ENCODE results near the gene ANKRD33B. TPM values are rescaled to one million over a fixed set of nuclear protein-coding genes. Genes with fewer than 3 reads are reported as not detected.

The ANKRD33B gene
- polyA plus RNA-seq, 3 donors, result 0.05 TPM; not detected in 2

DNA sequence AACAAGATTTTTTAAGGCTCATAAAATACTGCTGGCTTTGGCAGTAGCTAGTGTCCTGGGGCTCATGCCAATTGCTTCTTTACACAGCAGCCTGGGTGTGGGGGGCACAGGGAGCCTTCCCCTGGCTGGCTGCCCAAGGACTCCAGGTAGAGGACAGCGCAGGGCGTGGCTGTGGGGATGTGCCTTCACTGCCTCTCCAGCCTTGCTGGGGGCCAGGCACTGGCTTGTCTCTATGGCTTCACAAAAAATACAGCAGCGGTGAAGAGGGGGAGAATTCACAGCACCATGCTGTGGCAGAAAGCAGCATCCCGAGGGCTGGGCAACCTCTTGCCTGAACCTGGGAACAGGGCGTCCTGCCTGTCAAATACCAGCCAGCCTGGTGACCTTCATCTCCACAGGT, 139.8 kb downstream of the ANKRD33B start:
- intact Hi-C loops (cut with micrococcal nuclease), result loop anchor here in 1 of 2 donors (5.0 kb wide), 1 partner anchor 59 kb away; the partner anchor contains the start of gene DAP
- Histone ChIP-seq H2AFZ (ENCODE audit: insufficient read depth, low read depth, low read length, poor library complexity, severe bottlenecking) (no peak overlapping the region), H3K79me2 (ENCODE audit: insufficient read depth, low read length) (peaks cover 69% of the 10 kb centered on the region), H3K4me2 (replicated peaks; ENCODE audit: extremely low read depth, low read length, poor library complexity, severe bottlenecking) (no peak overlapping the region), H3K9me3 (replicated peaks in 1 of 2; ENCODE audit: control insufficient read depth in 1 of 2, insufficient read depth in 1 of 2, low read length in 2 of 2) (no peaks in the 10 kb centered on the region), H3K36me3 (replicated peaks in 1 of 2; ENCODE audit: control insufficient read depth in 1 of 2, insufficient read depth in 2 of 2, low read length in 2 of 2) (peaks cover 3 to 47% of the 10 kb centered on the region in 2 donors), H3K27ac (ENCODE audit: low read depth in 1 of 2, low read length in 2 of 2) (no peak overlapping the region), H3K27me3 (ENCODE audit: control insufficient read depth in 2 of 2, insufficient read depth in 2 of 2, low read length in 2 of 2) (no peaks in the 10 kb centered on the region), H4K20me1 (ENCODE audit: insufficient read depth, low read length) (peaks cover 97% of the 10 kb centered on the region), H3K4me3 (replicated peaks in 1 of 3; ENCODE audit: low read depth in 2 of 3, low read length in 3 of 3) (no peak overlapping the region), H3K4me1 (ENCODE audit: control insufficient read depth in 1 of 2, insufficient read depth in 2 of 2, low read length in 2 of 2) (peaks cover 18 to 33% of the 10 kb centered on the region in 2 donors), H3K9ac (ENCODE audit: insufficient read depth, low read length, poor library complexity, severe bottlenecking) (no peak overlapping the region)
- Mint-ChIP-seq H3K9me3 (peaks cover 0 to 2% (median 0%) of the 10 kb centered on the region in 7 donors), H3K27ac (peak overlapping the region in 2 of 7 donors; percentile 11 to 87), H3K36me3 (peaks cover 34 to 43% of the 10 kb centered on the region in 2 donors), H3K27me3 (ENCODE audit: low read depth in 3 of 3) (no peaks in the 10 kb centered on the region), H3K4me3 (no peak overlapping the region), H3K4me1 (peaks cover 32% of the 10 kb centered on the region)
- WGBS (ENCODE audit: insufficient coverage), result 100% methylated on average over 3 of the region's 5 CpGs
- TF ChIP-seq, protein P1, sequence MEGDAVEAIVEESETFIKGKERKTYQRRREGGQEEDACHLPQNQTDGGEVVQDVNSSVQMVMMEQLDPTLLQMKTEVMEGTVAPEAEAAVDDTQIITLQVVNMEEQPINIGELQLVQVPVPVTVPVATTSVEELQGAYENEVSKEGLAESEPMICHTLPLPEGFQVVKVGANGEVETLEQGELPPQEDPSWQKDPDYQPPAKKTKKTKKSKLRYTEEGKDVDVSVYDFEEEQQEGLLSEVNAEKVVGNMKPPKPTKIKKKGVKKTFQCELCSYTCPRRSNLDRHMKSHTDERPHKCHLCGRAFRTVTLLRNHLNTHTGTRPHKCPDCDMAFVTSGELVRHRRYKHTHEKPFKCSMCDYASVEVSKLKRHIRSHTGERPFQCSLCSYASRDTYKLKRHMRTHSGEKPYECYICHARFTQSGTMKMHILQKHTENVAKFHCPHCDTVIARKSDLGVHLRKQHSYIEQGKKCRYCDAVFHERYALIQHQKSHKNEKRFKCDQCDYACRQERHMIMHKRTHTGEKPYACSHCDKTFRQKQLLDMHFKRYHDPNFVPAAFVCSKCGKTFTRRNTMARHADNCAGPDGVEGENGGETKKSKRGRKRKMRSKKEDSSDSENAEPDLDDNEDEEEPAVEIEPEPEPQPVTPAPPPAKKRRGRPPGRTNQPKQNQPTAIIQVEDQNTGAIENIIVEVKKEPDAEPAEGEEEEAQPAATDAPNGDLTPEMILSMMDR (IDR thresholded peaks at IDR 0.05), result no peak
- no peak for DNase-seq

DNA sequence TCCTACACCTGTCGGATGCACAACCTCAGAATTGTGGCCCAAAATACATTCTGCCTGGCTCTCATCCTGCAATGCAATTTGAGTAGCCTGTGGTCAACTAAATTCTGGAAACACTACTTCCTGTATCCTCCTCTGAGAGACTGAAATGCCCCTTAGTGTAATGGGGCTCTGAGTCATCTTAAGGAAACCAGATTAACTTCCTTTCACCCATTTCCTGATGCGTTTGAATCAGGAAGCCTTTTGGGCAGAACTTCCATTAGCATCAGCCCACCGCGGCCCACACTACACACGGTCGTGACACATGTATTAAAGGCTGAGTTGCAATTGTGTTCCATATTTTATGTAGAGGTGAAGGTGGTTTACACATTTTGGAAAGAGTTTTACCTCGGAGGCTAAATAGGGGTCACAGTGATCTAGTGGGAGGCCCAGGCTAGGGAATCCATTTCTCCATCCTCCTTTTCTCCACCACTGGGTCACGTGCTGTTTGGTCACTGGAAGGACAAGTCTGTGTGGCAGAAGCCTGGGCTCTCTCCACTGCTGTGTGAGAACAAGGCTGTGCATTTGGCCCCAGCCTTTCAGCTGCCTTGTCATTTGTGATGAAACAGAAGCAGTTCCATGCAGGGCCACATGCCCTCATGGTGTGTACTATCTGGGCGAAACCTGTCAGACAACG, 141.2 kb downstream of the ANKRD33B start:
- no peak overlapping the region for H2AFZ ChIP-seq (ENCODE audit: insufficient read depth, low read depth, low read length, poor library complexity, severe bottlenecking)
- peaks cover 30 to 42% of the 10 kb centered on the region in 2 donors for H3K36me3 Mint-ChIP-seq
- peaks cover 32% of the 10 kb centered on the region for H3K4me1 Mint-ChIP-seq
- peak overlapping the region in 1 of 3 experiments; percentile 15 for H3K4me3 ChIP-seq (replicated peaks in 1 of 3; ENCODE audit: low read depth in 2 of 3, low read length in 3 of 3)
- no peaks in the 10 kb centered on the region for H3K27me3 ChIP-seq (ENCODE audit: control insufficient read depth in 2 of 2, insufficient read depth in 2 of 2, low read length in 2 of 2)
- peaks cover 70% of the 10 kb centered on the region for H3K79me2 ChIP-seq (ENCODE audit: insufficient read depth, low read length)
- DNase-seq, result peak; percentile 80 to 96 (median 89)
- H3K4me2 ChIP-seq (replicated peaks; ENCODE audit: extremely low read depth, low read length, poor library complexity, severe bottlenecking), result peak overlapping the region; percentile 48
- intact Hi-C loops (cut with micrococcal nuclease), result loop anchor here in 1 of 2 donors (5.0 kb wide), 2 partner anchors 37 to 57 kb away; partner anchors contain the start of gene DAP
- peak overlapping the region; percentile 77 to 93 (median 88) for H3K27ac Mint-ChIP-seq
- peaks cover 9 to 45% of the 10 kb centered on the region in 2 donors for H3K36me3 ChIP-seq (replicated peaks in 1 of 2; ENCODE audit: control insufficient read depth in 1 of 2, insufficient read depth in 2 of 2, low read length in 2 of 2)
- peaks cover 94% of the 10 kb centered on the region for H4K20me1 ChIP-seq (ENCODE audit: insufficient read depth, low read length)
- H3K27me3 Mint-ChIP-seq (ENCODE audit: low read depth in 3 of 3), result no peaks in the 10 kb centered on the region
- no peak overlapping the region for H3K4me3 Mint-ChIP-seq
- no peaks in the 10 kb centered on the region for H3K9me3 ChIP-seq (replicated peaks in 1 of 2; ENCODE audit: control insufficient read depth in 1 of 2, insufficient read depth in 1 of 2, low read length in 2 of 2)
- H3K27ac ChIP-seq (ENCODE audit: low read depth in 1 of 2, low read length in 2 of 2), result peak overlapping the region; percentile 24 to 78
- peaks cover 18 to 33% of the 10 kb centered on the region in 2 donors for H3K4me1 ChIP-seq (ENCODE audit: control insufficient read depth in 1 of 2, insufficient read depth in 2 of 2, low read length in 2 of 2)
- H3K9me3 Mint-ChIP-seq, result peaks cover 0 to 2% (median 0%) of the 10 kb centered on the region in 7 donors
- H3K9ac ChIP-seq (ENCODE audit: insufficient read depth, low read length, poor library complexity, severe bottlenecking), result no peak overlapping the region
- TF ChIP-seq, protein P1 (IDR thresholded peaks at IDR 0.05), result no peak
- 17% methylated on average over 2 of the region's 10 CpGs for WGBS (ENCODE audit: insufficient coverage)

Measured in CD14-positive monocyte (primary cell).